Measurements from ENCODE around the gene HOXA5. TPM values are rescaled to one million over a fixed set of nuclear protein-coding genes. Genes with fewer than 3 reads are reported as not detected.
A peak's percentile ranks its signal among the peaks of the same experiment; 100 is the strongest.

Gene HOXA5
- polyA plus RNA-seq, 5 donors: 77.5 to 95.7 (median 86.2) TPM

DNA sequence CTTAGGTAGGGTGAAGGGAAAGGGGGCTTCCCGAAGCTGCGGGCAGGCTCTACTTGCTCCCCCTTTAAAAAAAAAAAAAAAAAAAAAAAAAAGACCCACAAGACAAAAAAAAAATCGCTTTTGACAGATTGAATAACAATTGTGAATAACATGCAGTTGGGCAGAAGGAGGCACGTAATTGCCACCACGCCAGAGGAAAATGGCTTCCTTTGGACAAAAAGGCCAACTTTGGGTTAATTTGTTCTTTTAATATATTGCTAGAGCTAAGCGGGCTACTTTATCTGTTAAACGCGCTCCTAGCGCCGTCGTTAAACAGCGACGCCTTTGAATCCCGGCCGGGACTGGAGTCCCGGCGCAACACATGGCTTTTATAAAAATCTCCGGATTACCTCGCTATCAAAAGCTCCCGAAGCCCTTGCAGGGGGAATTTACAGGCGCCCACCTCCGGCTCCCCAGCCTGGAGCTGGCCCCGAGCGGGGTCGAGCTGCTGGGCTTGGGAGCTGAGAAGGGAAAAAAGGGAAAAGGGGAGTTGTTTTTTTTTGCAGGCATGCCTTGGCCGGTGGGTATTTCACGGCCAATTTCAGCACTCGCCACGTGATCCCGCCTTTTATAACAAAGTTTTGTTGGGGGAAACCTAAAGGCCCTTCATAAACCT lies 40.3 kb upstream of the HOXA5 start:
- no peak for DNase-seq

DNA sequence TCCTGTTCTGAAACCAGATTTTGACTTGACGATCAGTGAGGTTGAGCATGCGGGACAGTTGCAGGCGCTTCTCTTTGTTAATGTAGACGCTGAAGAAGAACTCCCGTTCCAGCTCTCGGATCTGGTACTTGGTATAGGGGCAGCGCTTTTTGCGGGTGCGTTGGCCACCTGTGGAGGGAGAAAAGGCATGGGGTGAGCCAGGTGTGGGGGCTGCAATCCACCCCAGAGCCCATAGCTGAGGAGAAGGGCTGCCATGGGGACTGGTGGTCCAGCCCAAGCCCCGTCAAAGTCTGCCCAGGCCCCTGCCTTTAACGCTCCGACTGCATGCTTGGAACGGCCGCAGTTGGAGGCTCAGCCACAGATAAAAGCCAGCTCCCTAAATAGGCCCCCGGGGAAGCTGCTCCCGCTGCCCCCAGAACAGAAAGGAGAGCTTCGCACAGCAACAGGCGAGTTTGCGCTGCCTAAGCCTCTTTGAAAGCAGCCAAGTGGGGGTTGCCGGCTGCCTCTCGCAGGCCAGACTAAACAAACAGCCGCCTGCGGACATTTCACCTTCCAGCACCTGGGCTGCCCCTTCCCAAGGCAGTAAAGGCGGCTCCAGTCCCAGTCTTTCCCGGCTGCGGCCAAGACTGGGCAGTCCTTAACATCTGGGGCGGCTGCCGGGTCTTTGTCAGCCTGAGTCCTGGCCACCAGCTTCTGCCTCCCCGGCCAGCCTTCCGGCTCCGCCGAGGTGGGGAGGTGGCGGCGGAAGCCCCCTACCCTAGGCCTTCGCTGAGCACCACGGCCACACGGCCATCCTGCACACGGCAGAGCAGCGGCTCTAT lies 39.6 kb upstream of the HOXA5 start:
- no peak for DNase-seq

DNA sequence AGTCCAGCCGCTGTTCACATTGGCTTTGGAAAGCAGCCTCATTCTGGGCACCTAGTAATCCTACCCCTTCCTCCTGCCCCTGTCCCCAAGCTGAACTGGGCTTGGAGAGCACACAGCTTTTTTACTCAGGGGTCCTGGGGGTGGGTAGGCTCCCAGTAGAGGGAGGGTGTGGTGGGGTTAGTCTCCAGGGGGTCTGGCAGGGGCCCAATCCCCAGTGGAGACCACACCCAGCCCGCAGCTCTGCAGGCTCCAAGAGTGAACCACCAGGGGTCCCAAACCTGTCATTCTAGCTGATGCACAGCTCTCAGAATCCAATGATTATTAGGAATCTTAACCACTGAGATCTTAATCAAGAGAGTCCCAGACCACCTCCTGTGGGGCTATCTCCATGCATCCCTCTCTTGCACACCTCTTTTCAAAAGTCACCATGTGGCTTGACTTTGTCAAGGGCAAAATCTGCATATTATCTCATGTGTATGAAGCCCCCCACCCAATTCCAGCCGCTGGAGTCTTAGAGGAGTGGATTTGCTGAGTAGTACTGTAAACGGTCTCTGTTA lies 38.9 kb upstream of the HOXA5 start:
- no peak for DNase-seq

DNA sequence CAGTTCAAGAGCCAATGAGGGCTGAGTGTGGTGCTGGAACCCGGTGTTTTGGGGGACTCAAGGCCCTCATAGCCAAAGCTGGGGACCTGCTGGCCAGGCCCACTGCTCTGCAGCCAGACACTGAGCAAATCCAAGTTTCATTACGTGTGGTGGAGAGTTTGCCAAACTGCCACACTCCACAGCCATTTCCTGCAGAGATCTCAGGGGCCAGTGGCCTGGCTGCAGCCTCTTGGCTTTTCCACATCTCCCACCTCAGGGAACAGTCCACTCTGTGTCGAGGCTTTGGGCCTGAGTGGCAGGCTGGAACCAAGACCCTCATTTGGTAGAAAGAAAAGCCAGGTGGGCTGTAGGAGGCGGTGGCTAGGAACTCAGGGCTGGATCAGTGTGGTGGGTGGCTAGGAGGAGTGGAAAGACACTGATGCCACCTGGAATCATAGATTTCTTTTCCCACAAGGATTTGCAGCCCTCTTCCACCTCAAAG lies 38.4 kb upstream of the HOXA5 start:
- DNase-seq: no peak

DNA sequence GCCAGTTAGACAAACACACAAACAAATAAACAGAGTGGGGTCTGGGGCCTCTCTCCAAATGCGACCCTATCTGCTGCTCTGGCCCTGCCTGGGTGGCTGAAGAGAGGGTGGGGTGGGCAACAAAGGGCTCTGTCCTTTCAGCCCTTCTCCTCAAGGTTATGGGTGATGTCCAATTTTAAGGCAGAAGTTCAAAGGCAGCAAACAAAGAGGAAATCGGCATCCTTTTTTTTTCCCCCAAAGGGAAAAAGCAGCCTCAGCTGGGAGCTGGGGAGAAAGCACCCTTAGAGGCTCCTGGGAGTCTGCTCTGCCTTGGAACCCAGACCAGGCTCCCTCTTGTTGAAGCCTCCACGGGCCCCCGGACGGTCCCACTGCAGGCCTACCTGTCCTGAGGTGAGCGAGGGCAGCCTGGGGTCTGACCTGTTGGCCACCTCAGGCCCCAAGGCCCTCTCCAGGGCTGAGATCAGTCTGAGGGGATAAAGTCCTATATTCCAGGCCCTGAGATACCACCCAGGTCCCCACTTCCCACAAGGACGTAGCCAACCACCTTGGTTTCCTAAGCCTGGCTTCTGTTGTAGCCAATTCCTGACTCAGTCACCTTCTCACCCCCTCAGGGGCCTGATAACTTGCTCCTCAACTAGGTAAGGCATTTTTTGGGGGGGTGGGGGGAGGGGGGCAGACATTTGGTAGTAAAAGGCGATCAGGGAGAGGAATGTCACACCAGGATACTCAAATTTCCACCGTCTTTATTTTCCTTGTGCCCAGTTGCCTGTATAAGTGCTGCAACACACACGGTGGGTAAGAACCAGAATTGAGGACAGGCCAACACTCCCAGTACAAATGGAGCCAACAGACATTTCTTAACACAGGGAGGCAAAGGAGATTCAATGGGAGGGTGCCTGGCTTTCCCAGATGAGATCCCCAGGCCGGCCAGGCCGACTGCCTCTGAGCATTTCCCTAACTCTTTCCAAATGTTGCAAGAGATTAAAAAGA lies 37.2 kb upstream of the HOXA5 start:
- no peak for DNase-seq

DNA sequence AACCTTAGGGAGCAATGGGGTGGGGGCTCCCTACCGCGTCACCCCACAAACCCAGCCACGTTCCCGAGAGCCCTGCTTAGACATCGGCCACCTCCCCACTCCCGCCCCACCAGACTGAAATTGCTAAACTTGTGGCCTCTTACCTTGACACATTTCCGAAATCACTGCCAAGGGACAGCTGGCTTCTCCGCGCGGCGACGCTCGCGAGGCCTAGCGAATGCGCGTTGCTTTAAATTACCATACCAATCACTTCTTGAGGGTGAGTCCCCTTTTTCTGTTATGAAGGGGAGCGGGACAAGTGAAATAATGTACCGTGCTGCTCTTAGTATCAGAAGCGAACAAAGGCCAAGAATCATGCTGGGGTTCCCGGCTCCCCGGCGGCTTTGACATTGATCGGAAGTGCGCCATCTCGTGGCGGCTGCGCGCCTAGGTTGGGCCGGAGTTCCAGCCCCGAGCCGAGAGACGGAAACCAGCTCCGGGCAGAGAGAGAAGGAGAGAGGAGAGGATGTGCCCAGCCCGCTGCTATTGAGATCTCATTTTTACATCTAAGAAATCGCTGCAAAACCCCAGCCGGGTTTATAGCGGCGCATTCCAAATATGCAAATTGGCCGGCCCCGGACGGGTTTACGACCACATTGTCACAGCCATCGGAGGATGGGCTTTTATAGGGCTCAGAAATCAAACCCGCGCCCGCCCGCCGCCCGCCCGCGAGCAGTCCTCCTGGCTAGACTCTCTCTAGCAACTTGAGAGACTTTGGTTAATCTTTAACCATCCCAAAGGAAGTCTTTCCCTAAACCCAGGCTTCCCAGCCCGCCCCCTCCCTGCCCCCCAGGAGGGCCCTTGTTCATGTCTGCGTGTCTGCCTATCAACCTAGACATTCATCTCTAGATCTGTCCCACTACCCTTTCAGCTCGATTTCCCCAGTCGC lies 36.3 kb upstream of the HOXA5 start:
- peak; percentile 69 to 71 for DNase-seq

DNA sequence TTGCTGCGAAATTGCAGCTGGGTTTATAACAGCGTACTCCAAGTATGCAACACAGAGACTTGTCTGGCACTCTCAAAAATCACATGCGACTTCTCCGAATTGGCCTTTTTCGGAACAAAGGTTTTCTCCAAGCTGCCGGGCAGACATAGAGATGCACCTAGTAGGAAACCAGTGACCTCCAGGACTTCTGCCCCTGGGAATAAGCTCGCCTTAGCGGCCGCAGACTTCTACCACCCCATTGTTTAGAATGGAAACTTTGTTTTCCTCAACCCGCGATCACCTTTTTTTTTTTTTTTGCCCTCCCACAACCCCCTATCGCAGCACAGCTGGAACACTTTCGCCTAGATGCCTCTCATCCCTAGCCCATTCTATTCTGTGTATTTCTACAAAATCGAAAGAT lies 35.5 kb upstream of the HOXA5 start:
- no peak for DNase-seq

DNA sequence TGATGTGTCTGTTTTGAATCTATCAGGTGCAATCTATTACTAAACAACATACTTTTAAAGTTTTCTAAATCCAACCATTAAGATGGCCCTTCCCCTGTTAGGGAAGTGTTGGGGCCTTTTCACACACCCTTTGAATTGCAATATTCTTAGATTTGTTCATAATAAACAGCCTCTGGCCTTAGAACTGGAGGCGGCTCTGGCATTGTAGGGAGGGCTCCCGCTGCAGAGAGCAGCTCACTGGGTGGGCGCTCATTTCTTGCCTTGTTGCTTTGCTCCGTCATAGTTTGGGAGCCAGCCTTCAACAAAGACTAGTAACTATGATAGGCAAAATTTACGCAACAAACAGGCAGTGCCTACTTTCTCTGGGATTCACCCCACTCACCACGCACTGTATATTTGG lies 34.9 kb upstream of the HOXA5 start:
- no peak for DNase-seq

DNA sequence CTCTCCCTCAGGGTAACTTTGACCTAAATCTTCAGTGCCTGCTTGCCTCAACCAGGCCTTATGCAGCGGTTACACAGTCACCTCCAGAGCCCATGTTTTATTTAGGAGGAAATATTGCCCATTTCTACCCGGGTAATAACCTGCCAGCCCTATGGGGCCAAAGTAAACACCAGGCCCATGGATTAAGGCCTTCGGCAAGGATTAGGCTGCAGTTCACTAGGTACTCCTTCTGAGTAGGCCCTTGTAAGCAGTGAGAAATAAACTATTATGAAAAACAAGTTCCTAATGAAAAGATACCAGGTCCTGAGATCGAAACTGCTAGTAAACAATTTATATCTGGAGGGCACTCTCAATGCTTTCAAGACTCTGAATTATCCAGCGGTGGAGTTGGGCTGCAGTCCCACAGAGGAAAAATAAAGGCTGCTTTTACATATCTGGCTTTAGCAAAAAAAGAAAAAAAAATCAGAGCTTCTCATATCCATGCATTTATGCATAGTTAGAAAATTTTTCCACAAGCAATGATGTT lies 34.4 kb upstream of the HOXA5 start:
- no peak for DNase-seq

DNA sequence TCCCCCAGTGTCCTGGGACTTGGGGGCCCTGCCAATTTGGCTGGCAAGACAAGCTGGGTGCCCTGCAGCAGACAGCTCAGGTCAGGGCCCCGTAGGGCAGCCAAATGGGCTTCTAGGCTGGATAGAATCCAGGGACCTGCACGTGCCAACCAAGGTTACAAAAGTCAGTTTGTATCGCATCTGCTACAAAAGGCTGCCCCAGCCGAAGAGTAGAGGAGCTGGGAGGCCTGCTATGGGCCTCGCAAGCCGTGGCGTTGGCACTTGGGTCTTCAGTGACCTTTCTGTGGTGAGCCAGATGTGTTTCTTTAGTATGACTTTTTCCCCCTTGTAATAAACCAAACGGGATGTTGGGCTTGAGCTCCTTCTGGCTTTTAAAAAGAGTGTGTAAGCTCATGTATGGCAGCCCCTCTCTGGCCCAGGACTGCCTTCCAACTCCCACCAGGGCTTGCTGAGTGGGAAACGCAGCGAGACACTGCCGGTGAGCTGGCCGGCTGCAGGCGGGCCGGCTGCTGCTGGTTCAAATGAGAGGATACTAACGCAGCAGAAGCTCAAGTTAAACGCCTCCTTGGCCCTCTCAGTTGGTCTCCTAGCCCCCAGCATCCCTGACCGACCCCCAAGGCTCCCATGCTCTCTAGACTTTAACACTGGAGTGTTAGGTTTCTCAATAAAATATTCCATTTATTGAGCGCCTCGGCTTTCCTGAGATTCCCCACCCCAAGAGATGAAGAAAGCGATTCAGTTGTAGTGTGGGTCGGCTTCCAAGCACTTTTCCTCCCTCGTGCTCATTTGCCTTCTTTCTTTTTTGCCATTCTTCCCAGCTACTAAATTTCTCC lies 33.7 kb upstream of the HOXA5 start:
- DNase-seq: no peak

DNA sequence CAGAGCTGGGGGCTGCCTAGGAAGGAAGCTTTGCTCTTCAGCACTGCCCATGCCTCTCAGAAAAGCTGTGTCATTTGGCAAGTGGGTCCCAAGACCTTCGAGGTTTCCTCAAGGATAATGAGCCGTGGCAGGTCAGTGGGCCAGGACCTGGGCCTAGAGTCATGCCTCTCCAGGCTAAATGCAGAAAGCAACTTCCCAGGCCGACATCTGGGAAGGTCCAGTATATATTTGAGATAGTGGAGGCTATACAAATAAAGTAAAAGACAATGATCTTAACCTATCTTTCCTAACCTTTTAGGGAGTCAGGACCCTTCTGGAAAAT lies 33.0 kb upstream of the HOXA5 start:
- DNase-seq: no peak

DNA sequence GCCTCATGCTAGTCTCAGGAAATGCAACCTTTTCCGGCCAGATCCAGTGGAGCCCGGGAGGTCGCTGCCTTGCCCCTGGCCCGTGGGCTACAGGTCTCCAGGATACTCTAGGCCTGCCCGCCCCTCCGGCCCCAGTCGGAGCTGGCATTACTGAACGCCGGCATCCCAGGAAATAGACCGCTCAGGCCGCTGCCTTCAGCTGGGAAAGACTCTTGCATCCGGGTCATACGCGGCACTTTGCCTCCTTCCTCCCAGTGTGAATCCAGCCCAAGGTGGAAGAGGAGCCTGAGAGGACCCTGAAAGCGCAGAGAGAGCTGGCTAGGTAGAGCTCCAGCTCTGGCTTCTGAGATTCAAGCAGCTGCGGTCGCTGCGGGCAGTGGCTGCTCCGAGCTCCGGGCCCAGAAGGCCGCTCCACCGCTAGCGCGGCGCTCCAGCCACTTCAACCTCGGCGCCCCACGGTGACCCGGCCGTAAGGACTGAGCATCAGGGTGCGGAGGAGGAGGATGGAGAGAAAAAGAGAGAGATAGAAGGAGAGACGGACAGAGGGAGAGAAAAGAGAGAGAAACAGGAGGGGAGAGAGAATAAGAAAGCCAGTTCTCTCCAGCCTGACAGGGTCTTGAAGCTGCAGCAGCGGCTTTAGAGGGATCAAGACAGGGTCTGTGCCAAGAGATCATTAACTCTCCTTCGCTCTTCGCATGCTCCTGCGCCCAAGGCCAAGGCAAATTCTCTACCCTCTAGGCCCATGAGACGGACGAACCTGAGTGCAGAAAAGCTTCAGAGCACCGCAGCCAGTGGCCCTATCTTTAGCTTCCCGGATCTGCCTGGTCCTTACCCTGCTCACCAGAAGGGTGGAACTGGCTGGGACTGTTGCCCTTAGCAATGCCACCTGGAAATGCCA lies 32.4 kb upstream of the HOXA5 start:
- DNase-seq: no peak

DNA sequence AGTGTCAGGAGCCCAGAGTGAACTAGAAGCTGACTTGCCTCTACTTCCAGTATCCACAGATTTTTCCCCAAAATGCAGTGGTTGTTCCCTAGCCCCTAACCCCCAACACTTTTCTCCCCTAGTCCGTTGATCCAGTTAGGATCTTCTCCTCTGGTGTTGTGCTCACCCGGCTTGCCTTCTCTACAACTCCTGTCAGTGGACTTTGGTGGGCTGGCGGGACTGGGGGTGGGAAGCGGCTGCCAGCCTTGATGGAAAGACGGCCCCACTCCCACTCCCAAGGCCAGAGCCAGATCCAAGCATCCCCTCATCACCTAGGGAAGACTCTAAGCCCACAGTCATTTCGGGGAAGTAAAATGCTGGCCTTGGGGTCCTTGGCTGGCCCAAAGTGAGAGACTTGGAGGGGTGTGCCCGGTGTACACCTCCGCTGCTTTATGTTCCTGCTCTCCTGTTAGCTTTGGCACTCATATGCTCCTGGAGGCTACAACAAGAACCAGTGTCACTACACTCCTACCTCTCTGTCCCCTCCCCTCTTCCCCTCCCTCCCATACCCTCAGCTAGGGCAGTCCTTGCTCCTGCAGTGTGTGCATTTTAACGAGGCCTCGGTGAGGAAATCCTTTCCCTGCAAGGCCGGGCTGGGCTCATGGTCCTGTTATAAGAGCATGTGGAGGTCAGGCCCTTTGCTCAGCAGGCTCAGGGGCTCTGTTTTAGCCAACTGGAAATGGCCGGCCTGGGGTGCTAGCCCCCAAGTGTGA lies 31.6 kb upstream of the HOXA5 start:
- no peak for DNase-seq

DNA sequence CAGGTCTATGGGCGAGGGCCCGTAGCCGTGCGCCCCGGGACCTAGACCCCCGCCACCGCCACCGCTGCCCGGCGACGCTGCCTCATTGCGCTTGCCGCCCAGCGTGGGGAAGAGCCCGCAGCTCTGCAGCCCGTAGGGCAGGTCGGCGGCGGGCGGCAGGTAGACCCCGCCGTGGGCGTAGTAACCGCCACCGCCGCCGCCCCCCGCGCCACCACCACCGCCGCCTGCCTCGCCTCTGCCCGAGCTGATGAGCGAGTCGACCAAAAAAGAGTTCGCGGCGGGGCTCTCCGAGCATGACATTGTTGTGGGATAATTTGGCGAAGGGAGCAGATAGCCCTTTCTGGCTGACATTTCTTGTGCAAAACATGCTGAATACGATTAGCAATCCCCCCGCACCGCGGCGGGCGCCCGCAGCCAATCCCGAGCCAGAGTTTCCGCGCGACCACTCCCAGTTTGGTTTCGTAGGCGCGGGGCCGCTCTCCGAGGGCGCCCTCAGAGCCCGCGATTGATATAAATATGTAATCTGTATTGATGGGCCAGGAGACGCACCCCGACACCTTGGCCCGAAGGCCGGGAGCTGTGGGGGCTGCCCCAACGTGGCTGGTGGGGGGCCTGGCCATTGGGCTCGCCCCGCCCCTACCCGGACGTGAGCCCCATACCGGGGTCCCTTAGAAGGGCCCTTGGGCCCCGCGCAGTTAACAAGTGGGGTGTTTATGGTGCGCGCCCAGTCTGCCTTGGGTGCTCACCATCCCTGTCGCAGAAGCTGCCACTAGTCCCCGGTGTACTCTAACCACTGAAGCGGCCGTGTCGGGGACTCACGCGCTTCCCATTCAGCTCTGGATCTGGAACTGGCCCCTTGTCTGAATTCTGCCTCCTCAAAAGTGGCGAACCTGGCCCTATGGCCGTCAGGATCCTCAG lies 30.7 kb upstream of the HOXA5 start, which contains the start of gene HOXA10:
TSS of gene HOXA10 (minus strand) at position 365 of the 918 bp plus-strand sequence. CDS start at position 351, 14 bp downstream.
- DNase-seq: no peak

DNA sequence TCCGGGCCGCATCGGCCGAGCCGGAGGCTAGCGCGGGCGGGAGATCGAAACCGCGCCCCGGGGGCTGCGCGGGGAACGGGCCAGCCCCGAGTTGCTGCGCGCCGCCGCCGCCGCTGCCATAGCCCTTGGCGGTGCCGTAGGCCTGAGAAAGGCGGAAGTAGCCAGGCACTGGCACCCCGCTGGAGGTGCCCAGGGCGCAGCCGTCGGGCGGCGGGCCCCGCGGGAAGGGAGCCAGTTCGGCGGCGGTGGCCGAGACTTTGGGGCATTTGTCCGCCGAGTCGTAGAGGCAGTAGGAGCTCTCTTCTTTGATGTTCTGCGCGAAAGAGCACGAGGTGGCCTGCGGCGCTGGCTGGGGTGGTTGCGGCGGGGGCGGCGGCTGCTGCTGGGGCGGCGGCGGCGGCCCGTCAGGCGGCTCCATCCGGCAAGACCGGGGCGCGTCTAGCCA lies 30.1 kb upstream of the HOXA5 start:
- DNase-seq: no peak

DNA sequence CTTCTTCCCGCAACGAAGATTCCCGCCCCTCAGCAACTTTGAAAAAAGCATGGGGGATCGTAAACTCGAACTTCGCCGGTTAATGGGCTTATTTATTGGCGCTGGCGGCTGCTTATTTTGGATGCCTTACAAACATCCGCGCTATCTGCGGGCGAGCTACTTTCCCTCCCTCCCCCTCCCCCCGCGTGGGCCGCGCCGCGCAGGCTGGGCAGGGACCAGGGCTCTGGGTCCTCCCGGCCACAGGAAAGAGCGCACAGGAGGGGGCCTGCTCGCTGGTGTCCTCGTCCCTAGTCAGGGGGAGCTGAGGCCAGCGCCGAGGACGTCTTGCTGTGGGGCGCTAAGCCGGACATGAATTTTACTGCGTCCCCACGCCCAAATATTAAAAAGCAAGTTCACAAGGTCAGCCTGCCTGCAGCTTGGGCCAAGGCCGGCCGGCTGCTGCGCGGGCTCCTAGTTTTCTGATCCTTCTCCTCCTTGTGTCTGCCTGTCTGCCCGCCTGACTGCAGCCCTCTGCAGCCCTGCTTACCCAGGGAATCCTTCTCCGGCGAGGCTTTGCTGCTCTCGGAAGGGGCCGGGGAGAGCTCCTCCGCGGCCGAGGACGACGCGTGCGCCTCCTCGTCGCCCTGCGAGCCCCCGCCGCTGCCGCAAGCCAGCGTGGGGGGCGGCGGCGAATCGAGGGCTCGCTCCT lies 29.5 kb upstream of the HOXA5 start:
- DNase-seq: no peak
